Measurements from ENCODE around the gene HOXA6. TPM values are rescaled to one million over a fixed set of nuclear protein-coding genes. Genes with fewer than 3 reads are reported as not detected.

The HOXA6 gene
- total RNA-seq, 1 donor from 2014 or later: not detected

GRCh38 chr7:27152816-27153442 is 5.4 kb upstream of the HOXA6 start:
- intact Hi-C loops (cut with micrococcal nuclease): no loop called here

- intact Hi-C loops (cut with micrococcal nuclease): loop anchor here (2.0 kb wide), 2 partner anchors 15 to 55 kb away; no protein-coding TSS in a partner anchor
These were observed 4.6 kb upstream of the HOXA6 start, which contains the start of gene HOXA3 for GRCh38 chr7:27151931-27152815. Gene HOXA3, minus strand, starts transcription at chr7:27152583. Its CDS starts 41,943 bp downstream, at chr7:27110640.

GRCh38 chr7:27151341-27151930 is 3.9 kb upstream of the HOXA6 start:
- intact Hi-C loops (cut with micrococcal nuclease): loop anchor here (2.0 kb wide), 2 partner anchors 15 to 55 kb away; no protein-coding TSS in a partner anchor

- intact Hi-C loops (cut with micrococcal nuclease): loop anchor here (1.0 to 2.0 kb wide), 3 partner anchors 10 to 54 kb away; no protein-coding TSS in a partner anchor
These were observed 3.2 kb upstream of the HOXA6 start for GRCh38 chr7:27150568-27151340.

- intact Hi-C loops (cut with micrococcal nuclease): loop anchor here (1.0 to 2.0 kb wide), 3 partner anchors 10 to 53 kb away; no protein-coding TSS in a partner anchor
These were observed 2.4 kb upstream of the HOXA6 start for GRCh38 chr7:27149842-27150567.

GRCh38 chr7:27148756-27149641 is 1.4 kb upstream of the HOXA6 start:
- intact Hi-C loops (cut with micrococcal nuclease): no loop called here

GRCh38 chr7:27148031-27148755 is 619 bp upstream of the HOXA6 start:
- intact Hi-C loops (cut with micrococcal nuclease): no loop called here

GRCh38 chr7:27146491-27147198 is 929 bp downstream of the HOXA6 start:
- intact Hi-C loops (cut with micrococcal nuclease): no loop called here

- intact Hi-C loops (cut with micrococcal nuclease): no loop called here
These were observed 1.6 kb downstream of the HOXA6 start for GRCh38 chr7:27145914-27146412.

GRCh38 chr7:27145165-27145913 is 2.2 kb downstream of the HOXA6 start:
- intact Hi-C loops (cut with micrococcal nuclease): no loop called here

- intact Hi-C loops (cut with micrococcal nuclease): no loop called here
These were observed 2.8 kb downstream of the HOXA6 start for GRCh38 chr7:27144781-27145164.

- intact Hi-C loops (cut with micrococcal nuclease): no loop called here
These were observed 3.4 kb downstream of the HOXA6 start for GRCh38 chr7:27143950-27144780.

GRCh38 chr7:27143023-27143949 is 4.3 kb downstream of the HOXA6 start, which contains the start of gene HOXA5:
Gene HOXA5, minus strand, starts transcription at chr7:27143681. Its CDS starts 74 bp downstream, at chr7:27143607.
- intact Hi-C loops (cut with micrococcal nuclease): no loop called here

- intact Hi-C loops (cut with micrococcal nuclease): no loop called here
These were observed 5.0 kb downstream of the HOXA6 start for GRCh38 chr7:27142580-27143022.

All from T-helper 2 cell treated with Interferon-gamma antibody and Interleukin-4, amounts not matched to agents 100 ng/mL and 5 ng/mL, for 36 hours (primary cell).